AG04449 (cell line): Measurements from ENCODE around the gene GCLM.
"Not testable (repeated sequence)": the region's sequence is repeated elsewhere in the genome, so short reads cannot be mapped to it uniquely, and the experiment has no call there.

Source experiments
- CTCF ChIA-PET: fragments of 350-600 bp; formaldehyde crosslinking; extraction: SDS; loops from one replicate; lab custom pipeline; 2021; ENCODE audit warnings: antibody characterized with exemption; lab: Yijun Ruan, JAX
- POLR2A ChIA-PET: fragments of 400-600, 350-600 bp; formaldehyde crosslinking; extraction: SDS; loops from one replicate; lab custom pipeline; 2020; ENCODE audit warnings: antibody characterized with exemption, inconsistent platforms; lab: Yijun Ruan, JAX
- DNase-seq: peaks from one replicate; pipeline ENCODE4 v3.0.0-alpha.2; 2010; ENCODE audit warnings: low read depth, low spot score
- H3K4me3 ChIP-seq: 2 replicates; pipeline ENCODE4 v1.5.1; 2011; ENCODE audit warnings: low read depth, mild to moderate bottlenecking, control low read depth, low read length
- CTCF ChIP-seq: IDR thresholded peaks from one replicate; pipeline ENCODE4 v1.5.1; 2011; ENCODE audit warnings: mild to moderate bottlenecking, moderate library complexity, low read length, control low read depth, inconsistent platforms; ENCODE audit not compliant: insufficient read depth; ENCODE audit errors: missing control alignments

GCLM gene

GRCh38 chr1:93869653-93870052 lies 39.6 kb downstream of the GCLM start:
- ChIA-PET CTCF (interaction anchor here (0.9 to 1.1 kb wide), 2 partner anchors 192 to 565 kb away, joined by 3 to 4 read pairs; no protein-coding TSS in a partner anchor), POLR2A (no interaction called here)
- DNase-seq = no peak
- TF ChIP-seq CTCF = no peak
- no peak overlapping the region for H3K4me3 ChIP-seq

GRCh38 chr1:93868492-93868891 lies 40.7 kb downstream of the GCLM start:
- POLR2A ChIA-PET, DNase-seq, H3K4me3 ChIP-seq: not testable (repeated sequence)
- CTCF ChIA-PET = interaction anchor here (1.1 kb wide), 1 partner anchor 564 kb away, joined by 4 read pairs; no protein-coding TSS in a partner anchor

GRCh38 chr1:93865253-93865652 lies 44.0 kb downstream of the GCLM start:
- no peak for DNase-seq
- H3K4me3 ChIP-seq = no peak overlapping the region
- ChIA-PET POLR2A (interaction anchor here (0.6 kb wide), 1 partner anchor 282 kb away, joined by 3 read pairs; no protein-coding TSS in a partner anchor), CTCF (interaction anchor here (1.5 to 1.6 kb wide), 2 partner anchors 9 to 14 kb away, joined by 3 to 4 read pairs; no protein-coding TSS in a partner anchor)
- no peak for TF ChIP-seq CTCF

- ChIA-PET POLR2A (interaction anchor here (0.6 kb wide), 1 partner anchor 9 kb away, joined by 3 read pairs; no protein-coding TSS in a partner anchor), CTCF (interaction anchor here (1.6 kb wide), 1 partner anchor 10 kb away, joined by 4 read pairs; no protein-coding TSS in a partner anchor)
- no peak overlapping the region for H3K4me3 ChIP-seq
- DNase-seq = no peak
- no peak for TF ChIP-seq CTCF
These were observed 45.1 kb downstream of the GCLM start for GRCh38 chr1:93864175-93864574.

GRCh38 chr1:93857653-93858052 lies 51.6 kb downstream of the GCLM start:
- CTCF ChIA-PET, H3K4me3 ChIP-seq, DNase-seq, POLR2A ChIA-PET: not testable (repeated sequence)

GRCh38 chr1:93855983-93856382 lies 53.2 kb downstream of the GCLM start:
- H3K4me3 ChIP-seq, POLR2A ChIA-PET, DNase-seq: not testable (repeated sequence)
- CTCF ChIA-PET = interaction anchor here (1.2 kb wide), 1 partner anchor 225 kb away, joined by 3 read pairs; no protein-coding TSS in a partner anchor

GRCh38 chr1:93853940-93854339 lies 55.3 kb downstream of the GCLM start:
- H3K4me3 ChIP-seq = no peak overlapping the region
- ChIA-PET POLR2A (no interaction called here), CTCF (no interaction called here)
- TF ChIP-seq CTCF = no peak
- no peak for DNase-seq

- ChIA-PET CTCF (interaction anchor here (0.6 to 2.7 kb wide), 11 partner anchors 14 to 548 kb away, joined by 3 to 13 read pairs (median 4); partner anchors contain the start of gene DNTTIP2), POLR2A (no interaction called here)
- no peak for DNase-seq
- H3K4me3 ChIP-seq = no peak overlapping the region
- TF ChIP-seq CTCF = no peak
These were observed 57.4 kb downstream of the GCLM start for GRCh38 chr1:93851878-93852277.
